Neural cell (in vitro differentiated cells): ENCODE data around the gene PHF24. TPM values are rescaled to one million over a fixed set of nuclear protein-coding genes. Genes with fewer than 3 reads are reported as not detected.

Source experiments
- H2AFZ ChIP-seq: fragments of 200-600, 300-800 bp; sonication (generic), shearing (Covaris generic); 2 replicates; pipeline ENCODE4 v1.6.0; 2014; ENCODE audit warnings: low read depth, mild to moderate bottlenecking, antibody characterized with exemption, low read length, moderate library complexity
- H3F3A ChIP-seq: fragments of 200-600 bp; shearing (Covaris generic); 2 replicates; pipeline ENCODE4 v1.6.1; 2016; ENCODE audit warnings: mild to moderate bottlenecking, moderate library complexity, mixed read lengths, antibody characterized with exemption, low read length; ENCODE audit not compliant: insufficient read depth, poor library complexity, severe bottlenecking
- H3K27ac ChIP-seq: fragments of 200-600, 300-800 bp; sonication (generic), shearing (Covaris generic); 2 replicates; pipeline ENCODE4 v1.5.1; 2014; ENCODE audit warnings: mild to moderate bottlenecking, low read length, moderate library complexity
- H3K27me3 ChIP-seq: fragments of 300-800, 200-600 bp; sonication (generic), shearing (Covaris generic); 2 replicates; pipeline ENCODE4 v1.6.0; 2014; ENCODE audit warnings: mild to moderate bottlenecking, low read depth, low read length, moderate library complexity; ENCODE audit not compliant: insufficient read depth
- H3K36me3 ChIP-seq: fragments of 300-800, 200-600 bp; sonication (generic), shearing (Covaris generic); 2 replicates; pipeline ENCODE4 v1.5.1; 2014; ENCODE audit warnings: mild to moderate bottlenecking, antibody characterized with exemption, low read length, moderate library complexity; ENCODE audit not compliant: insufficient read depth
- H3K4me2 ChIP-seq: fragments of 300-800, 200-600 bp; sonication (generic), shearing (Covaris generic); 2 replicates; pipeline ENCODE4 v1.6.0; 2014; ENCODE audit warnings: mild to moderate bottlenecking, low read length
- H3K4me3 ChIP-seq: fragments of 300-800, 200-600 bp; sonication (generic), shearing (Covaris generic); 2 replicates; pipeline ENCODE4 v1.5.1; 2014; ENCODE audit warnings: mild to moderate bottlenecking, low read length, moderate library complexity
- H3K79me2 ChIP-seq: fragments of 200-600 bp; shearing (Covaris generic); replicated peaks from 2 replicates; pipeline ENCODE4 v1.6.0; 2014; ENCODE audit warnings: mild to moderate bottlenecking, low read length, moderate library complexity; ENCODE audit not compliant: insufficient read depth
- H3K9ac ChIP-seq: fragments of 300-800, 200-600 bp; sonication (generic), shearing (Covaris generic); 2 replicates; pipeline ENCODE4 v1.6.1; 2016; ENCODE audit warnings: mild to moderate bottlenecking, low read length, mixed read lengths
- H3K9me2 ChIP-seq: fragments of 200-600 bp; shearing (Covaris generic); 2 replicates; pipeline ENCODE4 v1.6.1; 2016; ENCODE audit warnings: mild to moderate bottlenecking, low read length, mixed read lengths; ENCODE audit not compliant: insufficient read depth
- H3K9me3 ChIP-seq: fragments of 200-600, 300-800 bp; sonication (generic), shearing (Covaris generic); 2 replicates; pipeline ENCODE4 v1.6.1; 2016; ENCODE audit warnings: mild to moderate bottlenecking, mixed run types, low read length, moderate library complexity, mixed read lengths
- H4K20me1 ChIP-seq: fragments of 200-600 bp; shearing (Covaris generic); 2 replicates; pipeline ENCODE4 v1.6.1; 2016; ENCODE audit warnings: mild to moderate bottlenecking, mixed run types; ENCODE audit not compliant: insufficient read depth
- CTCF ChIP-seq: fragments of 450-650 bp; IDR thresholded peaks from 2 replicates; pipeline ENCODE4 v1.5.1; 2014; ENCODE audit warnings: antibody characterized with exemption, mild to moderate bottlenecking, moderate library complexity; ENCODE audit not compliant: poor library complexity, severe bottlenecking
- EP300 ChIP-seq: fragments of 450-650 bp; conservative IDR thresholded peaks from 2 replicates; pipeline ENCODE4 v1.6.1; 2014; ENCODE audit warnings: antibody characterized with exemption, mild to moderate bottlenecking, moderate library complexity; ENCODE audit not compliant: poor library complexity, severe bottlenecking
- EZH2 ChIP-seq: fragments of 200-600, 300-800 bp; shearing (Covaris generic), sonication (generic); IDR thresholded peaks from 2 replicates; pipeline ENCODE4 v1.6.1; 2014; ENCODE audit warnings: antibody characterized with exemption, low read length, borderline replicate concordance, mild to moderate bottlenecking; ENCODE audit not compliant: insufficient read depth, poor library complexity, severe bottlenecking
- MXI1 ChIP-seq: fragments of 450-650 bp; conservative IDR thresholded peaks from 2 replicates; pipeline ENCODE4 v1.6.1; 2014; ENCODE audit warnings: antibody characterized with exemption, mild to moderate bottlenecking; ENCODE audit not compliant: poor library complexity, severe bottlenecking
- RAD21 ChIP-seq: fragments of 450-650 bp; conservative IDR thresholded peaks from 2 replicates; pipeline ENCODE4 v1.6.1; 2014; ENCODE audit warnings: antibody characterized with exemption, mild to moderate bottlenecking, moderate library complexity
- REST ChIP-seq: IDR thresholded peaks from 2 replicates; pipeline ENCODE4 v1.6.1; 2012; ENCODE audit warnings: borderline replicate concordance
- SMC3 ChIP-seq: fragments of 450-650 bp; conservative IDR thresholded peaks from 2 replicates; pipeline ENCODE4 v1.6.1; 2014; ENCODE audit warnings: antibody characterized with exemption, mild to moderate bottlenecking, moderate library complexity; ENCODE audit not compliant: poor library complexity
- TAF1 ChIP-seq: IDR thresholded peaks from 2 replicates; pipeline ENCODE4 v1.6.1; 2012; ENCODE audit warnings: low read depth
- polyA plus RNA-seq: library from polyadenylated mRNA; depleted of rRNA; stranded (reverse); fragments of >200 nt; gene quantifications from 2 replicates; pipeline ENCODE4 v1.2.3, GENCODE V29; 2014

PHF24 gene
- polyA plus RNA-seq, 1 donor from 2014 or later = 2.4 TPM

GRCh38 chr9:34959461-34959860 lies 1.4 kb downstream of the PHF24 start:
- H3K9ac ChIP-seq = no peak overlapping the region
- no peak overlapping the region for H2AFZ ChIP-seq
- no peaks in the 10 kb centered on the region for H3K36me3 ChIP-seq
- no peaks in the 10 kb centered on the region for H3K9me3 ChIP-seq
- H3K4me2 ChIP-seq = no peak overlapping the region
- TF ChIP-seq RAD21 = no peak
- no peak overlapping the region for H3K4me3 ChIP-seq
- no peaks in the 10 kb centered on the region for H3K79me2 ChIP-seq
- no peaks in the 10 kb centered on the region for H4K20me1 ChIP-seq
- H3F3A ChIP-seq = no peaks in the 10 kb centered on the region
- H3K9me2 ChIP-seq = no peaks in the 10 kb centered on the region
- H3K27ac ChIP-seq = no peak overlapping the region
- H3K27me3 ChIP-seq = peaks cover 11% of the 10 kb centered on the region

- H3K36me3 ChIP-seq = no peaks in the 10 kb centered on the region
- no peak overlapping the region for H3K9ac ChIP-seq
- H3K4me2 ChIP-seq = no peak overlapping the region
- peaks cover 11% of the 10 kb centered on the region for H3K27me3 ChIP-seq
- H3K27ac ChIP-seq = no peak overlapping the region
- no peak overlapping the region for H2AFZ ChIP-seq
- no peaks in the 10 kb centered on the region for H3K79me2 ChIP-seq
- no peaks in the 10 kb centered on the region for H3K9me2 ChIP-seq
- no peak for TF ChIP-seq EP300
- no peak for TF ChIP-seq CTCF
- no peak for TF ChIP-seq SMC3
- TF ChIP-seq TAF1 = no peak
- TF ChIP-seq REST = no peak
- no peak for TF ChIP-seq RAD21
- TF ChIP-seq MXI1 = no peak
- TF ChIP-seq EZH2 = no peak
- no peaks in the 10 kb centered on the region for H3F3A ChIP-seq
- no peak overlapping the region for H3K4me3 ChIP-seq
- H3K9me3 ChIP-seq = no peaks in the 10 kb centered on the region
- H4K20me1 ChIP-seq = no peaks in the 10 kb centered on the region
These were observed 3.7 kb downstream of the PHF24 start for GRCh38 chr9:34961574-34962490.
